Hepatocyte (in vitro differentiated cells): ENCODE measurements around the gene RARB. TPM values are rescaled to one million over a fixed set of nuclear protein-coding genes. Genes with fewer than 3 reads are reported as not detected.

Source experiments
- DNase-seq: peaks from one replicate; pipeline ENCODE4 v3.0.0-alpha.2; 2016; ENCODE audit warnings: low spot score
- H2AFZ ChIP-seq: fragments of 200-600 bp; sonication (generic); 2 replicates; pipeline ENCODE4 v1.6.0; 2016; ENCODE audit warnings: antibody characterized with exemption, mild to moderate bottlenecking
- H3K27ac ChIP-seq: fragments of 200-600 bp; sonication (generic); 2 replicates; pipeline ENCODE4 v1.5.1; 2016; ENCODE audit warnings: mild to moderate bottlenecking
- H3K27me3 ChIP-seq: fragments of 200-600 bp; sonication (generic); 2 replicates; pipeline ENCODE4 v1.6.1; 2016
- H3K36me3 ChIP-seq: fragments of 200-600 bp; sonication (generic); replicated peaks from 2 replicates; pipeline ENCODE4 v1.5.1; 2016; ENCODE audit warnings: low read depth; ENCODE audit not compliant: insufficient read depth
- H3K4me1 ChIP-seq: fragments of 200-600 bp; sonication (generic); 2 replicates; pipeline ENCODE4 v1.5.1; 2016; ENCODE audit warnings: mild to moderate bottlenecking, moderate library complexity; ENCODE audit not compliant: insufficient read depth
- H3K4me2 ChIP-seq: fragments of 200-600 bp; sonication (generic); 2 replicates; pipeline ENCODE4 v1.6.0; 2016
- H3K4me3 ChIP-seq: fragments of 200-600 bp; sonication (generic); 2 replicates; pipeline ENCODE4 v1.5.1; 2016; ENCODE audit warnings: mild to moderate bottlenecking
- H3K79me2 ChIP-seq: fragments of 200-600 bp; sonication (generic); 2 replicates; pipeline ENCODE4 v1.6.0; 2017; ENCODE audit warnings: mild to moderate bottlenecking
- H3K9me2 ChIP-seq: fragments of 200-600 bp; sonication (generic); replicated peaks from 2 replicates; pipeline ENCODE4 v1.6.0; 2017; ENCODE audit warnings: mild to moderate bottlenecking; ENCODE audit not compliant: insufficient read depth
- H3K9me3 ChIP-seq: fragments of 200-600 bp; sonication (generic); 2 replicates; pipeline ENCODE4 v1.5.1; 2016; ENCODE audit warnings: low read depth, mild to moderate bottlenecking
- H4K20me1 ChIP-seq: fragments of 200-600 bp; sonication (generic); 2 replicates; pipeline ENCODE4 v1.6.0; 2016; ENCODE audit warnings: mild to moderate bottlenecking; ENCODE audit not compliant: insufficient read depth, poor library complexity, severe bottlenecking
- EZH2 ChIP-seq: fragments of 200-600 bp; sonication (generic); IDR thresholded peaks from 2 replicates; pipeline ENCODE4 v1.6.1; 2016; ENCODE audit warnings: antibody characterized with exemption, mild to moderate bottlenecking, borderline replicate concordance
- EZH2phosphoT487 ChIP-seq: fragments of 200-600 bp; sonication (generic); IDR thresholded peaks from one replicate; pipeline ENCODE4 v1.6.1; 2018; ENCODE audit warnings: antibody characterized with exemption, mild to moderate bottlenecking, low read depth, moderate library complexity; ENCODE audit not compliant: unreplicated experiment, severe bottlenecking
- WGBS: methylation state at CpG from one replicate; pipeline ENCODE4 v1.1.6; 2016; ENCODE audit warnings: low lambda C conversion rate; ENCODE audit errors: missing lambda C conversion rate; 5-methylcytosine and 5-hydroxymethylcytosine counted together
- polyA plus RNA-seq: library from polyadenylated mRNA; unstranded; fragments of >200 nt; fragmentation: Nextera tagmentation; extraction: Ambion mirVana; gene quantifications from 2 replicates; pipeline ENCODE4 v1.2.1, GENCODE V29; 2016
- total RNA-seq: library from RNA; depleted of rRNA; stranded (reverse); fragments of >200 nt; gene quantifications from 2 replicates; pipeline ENCODE4 v1.2.3, GENCODE V29; 2014
- TF ChIP-seq, protein P1 (sequence below): fragments of 200-600 bp; sonication (generic); IDR thresholded peaks from 2 replicates; pipeline ENCODE4 v1.5.1; 2016; ENCODE audit warnings: antibody characterized with exemption, mild to moderate bottlenecking; ENCODE audit not compliant: poor library complexity

The RARB gene
- total and polyA plus RNA-seq, 2 experiments from 2014 or later: 22.2 to 30.7 TPM

DNA sequence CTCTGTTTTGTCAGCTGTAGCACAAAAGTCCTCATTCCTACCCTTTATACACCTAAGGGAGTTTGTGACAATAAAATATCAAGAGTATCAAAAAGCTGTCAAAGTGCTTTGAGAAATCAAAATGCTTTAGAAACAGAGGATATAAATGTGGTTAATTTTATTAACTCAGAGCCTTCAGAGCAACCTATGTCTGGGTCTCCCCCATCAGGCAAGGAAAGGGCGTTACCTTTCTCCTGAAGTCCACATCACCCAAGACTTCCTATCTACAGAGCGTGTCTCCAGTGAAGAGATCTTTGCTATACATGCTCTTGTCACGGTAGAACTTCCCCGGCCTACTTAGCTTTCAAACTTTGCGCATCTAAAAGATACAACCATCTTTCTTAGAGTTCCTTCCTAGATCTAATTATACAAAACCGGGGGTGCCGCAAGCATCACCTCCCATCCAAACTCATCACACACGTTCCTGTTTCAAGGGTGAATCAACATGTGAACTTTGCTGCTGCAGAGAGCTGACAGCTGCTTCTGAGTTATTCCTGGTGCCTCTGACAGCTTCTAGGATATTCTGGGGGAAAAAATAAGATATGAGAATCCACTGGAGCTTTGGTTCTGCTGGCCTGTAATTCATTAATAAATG, 93.0 kb downstream of the RARB start:
- DNase-seq: no peak
- no peak overlapping the region for H3K27ac ChIP-seq
- H3K9me3 ChIP-seq: no peaks in the 10 kb centered on the region
- WGBS: 92% methylated on average over 8 of the region's 8 CpGs
- H2AFZ ChIP-seq: no peak overlapping the region
- no peaks in the 10 kb centered on the region for H3K27me3 ChIP-seq
- no peak overlapping the region for H3K4me2 ChIP-seq
- no peaks in the 10 kb centered on the region for H3K36me3 ChIP-seq
- no peaks in the 10 kb centered on the region for H4K20me1 ChIP-seq
- H3K79me2 ChIP-seq: peaks cover 39% of the 10 kb centered on the region
- H3K9me2 ChIP-seq: no peaks in the 10 kb centered on the region
- TF ChIP-seq, protein P1, sequence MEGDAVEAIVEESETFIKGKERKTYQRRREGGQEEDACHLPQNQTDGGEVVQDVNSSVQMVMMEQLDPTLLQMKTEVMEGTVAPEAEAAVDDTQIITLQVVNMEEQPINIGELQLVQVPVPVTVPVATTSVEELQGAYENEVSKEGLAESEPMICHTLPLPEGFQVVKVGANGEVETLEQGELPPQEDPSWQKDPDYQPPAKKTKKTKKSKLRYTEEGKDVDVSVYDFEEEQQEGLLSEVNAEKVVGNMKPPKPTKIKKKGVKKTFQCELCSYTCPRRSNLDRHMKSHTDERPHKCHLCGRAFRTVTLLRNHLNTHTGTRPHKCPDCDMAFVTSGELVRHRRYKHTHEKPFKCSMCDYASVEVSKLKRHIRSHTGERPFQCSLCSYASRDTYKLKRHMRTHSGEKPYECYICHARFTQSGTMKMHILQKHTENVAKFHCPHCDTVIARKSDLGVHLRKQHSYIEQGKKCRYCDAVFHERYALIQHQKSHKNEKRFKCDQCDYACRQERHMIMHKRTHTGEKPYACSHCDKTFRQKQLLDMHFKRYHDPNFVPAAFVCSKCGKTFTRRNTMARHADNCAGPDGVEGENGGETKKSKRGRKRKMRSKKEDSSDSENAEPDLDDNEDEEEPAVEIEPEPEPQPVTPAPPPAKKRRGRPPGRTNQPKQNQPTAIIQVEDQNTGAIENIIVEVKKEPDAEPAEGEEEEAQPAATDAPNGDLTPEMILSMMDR: no peak
- TF ChIP-seq EZH2 (no peak), EZH2phosphoT487 (no peak)
- H3K4me3 ChIP-seq: no peak overlapping the region
- H3K4me1 ChIP-seq: no peaks in the 10 kb centered on the region

DNA sequence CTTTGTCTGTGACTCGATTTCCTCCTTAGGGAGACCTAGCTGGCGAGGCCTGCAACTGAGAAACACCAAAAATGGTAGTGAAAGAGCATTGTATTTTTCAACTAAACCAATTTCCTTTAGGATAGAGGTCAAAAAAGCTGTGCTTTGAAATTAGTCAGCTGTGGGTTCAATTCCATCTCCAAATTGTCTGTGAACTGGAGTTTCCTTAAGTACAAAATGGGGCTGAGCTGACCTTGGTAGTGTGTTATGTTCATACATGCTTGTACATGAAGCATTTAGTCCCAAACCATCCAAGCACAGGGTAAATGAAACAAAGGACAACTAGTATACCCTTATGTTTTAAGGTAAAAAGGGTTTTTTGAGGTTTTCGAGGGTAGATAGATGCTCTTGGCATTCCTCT, 99.3 kb downstream of the RARB start:
- TF ChIP-seq EZH2phosphoT487 (no peak), EZH2 (no peak)
- TF ChIP-seq, protein P1: no peak
- Histone ChIP-seq H4K20me1 (no peaks in the 10 kb centered on the region), H3K9me3 (no peaks in the 10 kb centered on the region), H3K4me1 (no peaks in the 10 kb centered on the region), H3K79me2 (peaks cover 36% of the 10 kb centered on the region), H3K27me3 (no peaks in the 10 kb centered on the region), H3K36me3 (no peaks in the 10 kb centered on the region), H3K27ac (no peak overlapping the region), H2AFZ (no peak overlapping the region), H3K4me2 (no peak overlapping the region), H3K4me3 (no peak overlapping the region), H3K9me2 (no peaks in the 10 kb centered on the region)
- WGBS: 93% methylated on average over 3 of the region's 3 CpGs
- no peak for DNase-seq

DNA sequence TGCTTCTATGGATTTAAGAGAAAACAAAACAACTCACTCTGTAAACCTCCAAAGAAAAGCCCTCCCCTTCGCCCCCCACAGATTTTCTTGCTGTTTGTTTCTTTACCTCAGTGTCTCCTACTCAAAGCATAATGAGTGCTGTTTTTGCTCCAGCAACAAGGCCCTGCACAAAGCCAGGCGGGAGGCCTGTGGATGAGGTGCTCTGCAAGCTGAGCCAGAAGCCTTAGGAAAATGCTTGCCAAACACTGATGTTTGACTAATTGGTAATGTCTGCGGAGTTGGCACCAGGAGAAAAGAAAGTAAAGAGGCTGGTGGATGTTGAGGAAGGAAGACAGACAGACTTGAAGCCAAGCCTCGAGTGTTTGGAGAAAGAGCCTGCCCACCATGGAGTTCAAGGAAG, 99.7 kb downstream of the RARB start:
- Histone ChIP-seq H3K9me3 (no peaks in the 10 kb centered on the region), H3K4me3 (no peak overlapping the region), H3K4me1 (no peaks in the 10 kb centered on the region), H3K27ac (peak overlapping the region; percentile 12), H4K20me1 (no peaks in the 10 kb centered on the region), H3K4me2 (no peak overlapping the region), H3K36me3 (no peaks in the 10 kb centered on the region), H3K79me2 (peaks cover 35% of the 10 kb centered on the region), H2AFZ (no peak overlapping the region), H3K9me2 (no peaks in the 10 kb centered on the region), H3K27me3 (no peaks in the 10 kb centered on the region)
- DNase-seq: no peak
- WGBS: 89% methylated on average over 4 of the region's 4 CpGs
- TF ChIP-seq, protein P1: no peak
- TF ChIP-seq EZH2phosphoT487 (no peak), EZH2 (no peak)

DNA sequence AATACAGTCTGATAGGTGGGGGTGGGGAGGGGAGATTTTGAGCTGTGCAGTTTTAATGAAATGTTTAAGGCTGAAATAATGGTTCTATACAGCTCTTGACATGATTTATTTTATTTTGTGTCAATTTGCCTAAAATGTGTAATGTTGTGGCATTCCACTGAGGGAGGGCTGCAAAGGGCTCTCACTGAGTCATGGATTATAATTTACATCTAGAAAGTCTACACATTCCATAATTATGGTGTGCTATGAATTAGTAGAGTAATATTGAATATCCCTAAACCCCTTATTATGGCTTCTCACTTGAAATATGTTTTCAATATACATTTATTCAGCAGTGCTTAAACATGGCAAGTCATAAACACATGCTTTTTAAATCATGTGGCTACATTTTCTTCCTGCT, 103.9 kb downstream of the RARB start:
- TF ChIP-seq EZH2phosphoT487: no peak
- TF ChIP-seq EZH2: no peak
- TF ChIP-seq, protein P1: no peak
- Histone ChIP-seq H2AFZ (no peak overlapping the region), H3K79me2 (peaks cover 32% of the 10 kb centered on the region), H3K27ac (no peak overlapping the region), H4K20me1 (no peaks in the 10 kb centered on the region), H3K9me3 (no peaks in the 10 kb centered on the region), H3K4me3 (no peak overlapping the region), H3K27me3 (no peaks in the 10 kb centered on the region), H3K4me2 (no peak overlapping the region), H3K9me2 (no peaks in the 10 kb centered on the region), H3K4me1 (peaks cover 16% of the 10 kb centered on the region), H3K36me3 (no peaks in the 10 kb centered on the region)
- DNase-seq: no peak
